Measurements from ENCODE around the gene ZNF831.

Gene ZNF831

GRCh38 chr20:59217173-59217572, 53.6 kb downstream of the ZNF831 start:
- DNase-seq, result no peak

- no peak for DNase-seq
These were observed 54.2 kb downstream of the ZNF831 start for GRCh38 chr20:59217794-59218280.

GRCh38 chr20:59219211-59219610, 55.6 kb downstream of the ZNF831 start:
- no peak for DNase-seq

- no peak for DNase-seq
These were observed 56.5 kb downstream of the ZNF831 start for GRCh38 chr20:59220161-59220560.

- DNase-seq, result no peak
These were observed 57.6 kb downstream of the ZNF831 start for GRCh38 chr20:59221049-59221706.

- DNase-seq, result no peak
These were observed 58.2 kb downstream of the ZNF831 start for GRCh38 chr20:59221707-59222252.

GRCh38 chr20:59222253-59223181, 58.9 kb downstream of the ZNF831 start:
- DNase-seq, result peak; percentile 86

- peak; percentile 26 for DNase-seq
These were observed 59.6 kb downstream of the ZNF831 start for GRCh38 chr20:59223182-59223601.

- DNase-seq, result no peak
These were observed 60.1 kb downstream of the ZNF831 start for GRCh38 chr20:59223750-59224149.

- DNase-seq, result no peak
These were observed 60.6 kb downstream of the ZNF831 start for GRCh38 chr20:59224236-59224635.

GRCh38 chr20:59230385-59230784, 66.8 kb downstream of the ZNF831 start:
- no peak for DNase-seq

- DNase-seq, result no peak
These were observed 67.6 kb downstream of the ZNF831 start for GRCh38 chr20:59231124-59231804.

GRCh38 chr20:59232618-59233017, 69.0 kb downstream of the ZNF831 start:
- DNase-seq, result no peak

- DNase-seq, result no peak
These were observed 71.6 kb downstream of the ZNF831 start for GRCh38 chr20:59235226-59235625.

GRCh38 chr20:59240006-59240405, 76.4 kb downstream of the ZNF831 start:
- DNase-seq, result no peak

- peak; percentile 60 for DNase-seq
These were observed 79.3 kb downstream of the ZNF831 start for GRCh38 chr20:59242714-59243626.

- no peak for DNase-seq
These were observed 83.2 kb downstream of the ZNF831 start for GRCh38 chr20:59246691-59247400.

GRCh38 chr20:59247731-59248684, 84.4 kb downstream of the ZNF831 start:
- no peak for DNase-seq

- DNase-seq, result no peak
These were observed 86.7 kb downstream of the ZNF831 start for GRCh38 chr20:59250293-59250692.

GRCh38 chr20:59253325-59253724, 89.7 kb downstream of the ZNF831 start:
- peak; percentile 55 for DNase-seq

Data from hematopoietic multipotent progenitor cell treated with erythropoietin and hydrocortisone succinate and interleukin-3 and kit ligand, for 6 days (in vitro differentiated cells).